H1 (cell line): ENCODE measurements around the gene POLE.

Experiments
- EZH2 ChIP-seq: fragments of 200-600 bp; sonication (generic); IDR thresholded peaks from 2 replicates; pipeline ENCODE4 v1.7.1; 2012; ENCODE audit warnings: low read depth, mild to moderate bottlenecking, moderate library complexity, low read length, inconsistent platforms; ENCODE audit not compliant: severe bottlenecking
- JUN ChIP-seq: IDR thresholded peaks from 2 replicates; pipeline ENCODE4 v1.6.1; 2011; ENCODE audit warnings: low read depth, mild to moderate bottlenecking, improper control_type of control experiment, low read length
- YY1 ChIP-seq: IDR thresholded peaks from 2 replicates; pipeline ENCODE4 v1.6.1; 2011; ENCODE audit warnings: low read depth, mild to moderate bottlenecking, low read length
- TF ChIP-seq, protein P1 (sequence below), 3 experiments: IDR thresholded peaks; 1 replicate in 2 of 3; 2 replicates in 1 of 3; pipeline versions ENCODE4 v1.5.1 to v1.6.1; 2011; ENCODE audit warnings: low read length in 3 of 3, mild to moderate bottlenecking in 3 of 3, inconsistent platforms in 2 of 3, low read depth in 1 of 3, moderate library complexity in 1 of 3; ENCODE audit not compliant: insufficient read depth in 1 of 3; ENCODE audit errors: control extremely low read depth in 1 of 3

DNA sequence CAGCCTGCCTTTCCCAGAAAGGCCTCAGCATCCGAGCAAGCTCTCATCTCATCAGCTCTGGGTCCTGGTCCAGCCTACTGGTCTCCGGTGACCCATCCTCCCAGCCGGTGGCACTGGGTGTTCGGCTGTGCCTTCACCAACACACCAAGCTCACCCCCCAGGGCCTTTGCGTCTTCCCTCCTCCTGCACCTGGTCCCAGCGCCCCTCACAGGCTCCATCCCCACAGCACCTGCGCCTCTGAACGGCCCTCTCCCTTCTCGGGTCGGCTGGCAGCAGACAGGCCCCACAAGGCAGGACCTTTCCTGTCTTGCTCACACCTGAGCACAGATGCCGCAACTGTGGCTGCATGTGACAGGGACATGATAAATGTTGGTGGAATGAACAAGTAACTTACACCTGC lies 55.5 kb downstream of the POLE start:
- TF ChIP-seq, protein P1, sequence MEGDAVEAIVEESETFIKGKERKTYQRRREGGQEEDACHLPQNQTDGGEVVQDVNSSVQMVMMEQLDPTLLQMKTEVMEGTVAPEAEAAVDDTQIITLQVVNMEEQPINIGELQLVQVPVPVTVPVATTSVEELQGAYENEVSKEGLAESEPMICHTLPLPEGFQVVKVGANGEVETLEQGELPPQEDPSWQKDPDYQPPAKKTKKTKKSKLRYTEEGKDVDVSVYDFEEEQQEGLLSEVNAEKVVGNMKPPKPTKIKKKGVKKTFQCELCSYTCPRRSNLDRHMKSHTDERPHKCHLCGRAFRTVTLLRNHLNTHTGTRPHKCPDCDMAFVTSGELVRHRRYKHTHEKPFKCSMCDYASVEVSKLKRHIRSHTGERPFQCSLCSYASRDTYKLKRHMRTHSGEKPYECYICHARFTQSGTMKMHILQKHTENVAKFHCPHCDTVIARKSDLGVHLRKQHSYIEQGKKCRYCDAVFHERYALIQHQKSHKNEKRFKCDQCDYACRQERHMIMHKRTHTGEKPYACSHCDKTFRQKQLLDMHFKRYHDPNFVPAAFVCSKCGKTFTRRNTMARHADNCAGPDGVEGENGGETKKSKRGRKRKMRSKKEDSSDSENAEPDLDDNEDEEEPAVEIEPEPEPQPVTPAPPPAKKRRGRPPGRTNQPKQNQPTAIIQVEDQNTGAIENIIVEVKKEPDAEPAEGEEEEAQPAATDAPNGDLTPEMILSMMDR (IDR thresholded peaks at IDR 0.05; ENCODE audit: control extremely low read depth in 1 of 3, insufficient read depth in 1 of 3, low read depth in 1 of 3, low read length in 3 of 3): no peak
- TF ChIP-seq EZH2: no peak
- TF ChIP-seq JUN: no peak
- TF ChIP-seq YY1: no peak
